GM10847 (cell line): Measurements from ENCODE around the gene LHPP.

Experiments
- POLR2A ChIP-seq: IDR thresholded peaks from 2 replicates; pipeline ENCODE4 v1.6.1; 2011; ENCODE audit not compliant: insufficient read length; ENCODE audit errors: extremely low read depth

Gene LHPP

DNA sequence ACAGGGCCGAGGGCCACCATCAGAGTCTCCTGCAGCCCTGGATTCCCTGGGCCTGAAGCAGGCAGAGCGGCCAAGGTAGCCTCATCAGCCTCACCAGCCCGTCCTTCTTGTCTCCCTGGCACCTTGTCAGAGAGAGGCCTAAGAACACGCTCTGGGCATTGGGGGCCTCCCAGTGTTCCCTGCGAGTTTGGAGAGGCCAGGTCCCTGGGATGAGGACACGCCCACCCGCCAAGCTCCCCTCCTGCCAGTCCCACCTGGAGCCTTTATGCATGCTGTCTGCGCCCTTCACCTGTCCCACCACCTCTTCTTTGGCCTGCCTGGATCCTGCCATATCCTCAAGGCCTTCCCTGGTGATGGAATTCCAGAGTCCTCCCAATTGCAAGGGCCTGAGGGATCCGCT lies 69.2 kb downstream of the LHPP start:
- no peak for TF ChIP-seq POLR2A

DNA sequence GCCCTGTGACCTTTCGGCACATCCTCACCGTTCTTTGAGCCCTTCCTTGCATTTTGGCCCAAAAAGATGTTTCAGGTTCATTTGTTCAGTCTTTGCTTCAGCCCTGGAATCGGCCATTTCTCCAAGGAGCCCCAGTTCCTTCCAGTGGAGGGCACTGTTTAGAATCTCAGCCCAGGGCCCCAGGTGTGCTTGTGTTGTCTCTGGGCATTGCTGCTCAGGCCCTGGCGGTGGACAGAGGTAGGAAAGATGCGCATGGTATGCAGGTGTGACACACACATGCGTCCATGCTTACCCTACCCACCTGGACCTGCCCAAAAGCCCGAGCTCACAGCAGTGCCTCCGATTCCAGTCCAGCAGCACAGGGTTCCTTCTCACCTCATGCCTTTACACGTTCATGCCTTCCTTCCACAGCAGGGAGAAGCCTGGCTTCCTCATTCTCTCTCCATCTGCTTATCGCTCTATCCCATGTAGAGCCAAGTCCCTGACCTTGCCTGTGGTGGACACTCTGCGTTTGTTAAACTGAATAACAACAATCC lies 70.6 kb downstream of the LHPP start:
- TF ChIP-seq POLR2A = no peak

DNA sequence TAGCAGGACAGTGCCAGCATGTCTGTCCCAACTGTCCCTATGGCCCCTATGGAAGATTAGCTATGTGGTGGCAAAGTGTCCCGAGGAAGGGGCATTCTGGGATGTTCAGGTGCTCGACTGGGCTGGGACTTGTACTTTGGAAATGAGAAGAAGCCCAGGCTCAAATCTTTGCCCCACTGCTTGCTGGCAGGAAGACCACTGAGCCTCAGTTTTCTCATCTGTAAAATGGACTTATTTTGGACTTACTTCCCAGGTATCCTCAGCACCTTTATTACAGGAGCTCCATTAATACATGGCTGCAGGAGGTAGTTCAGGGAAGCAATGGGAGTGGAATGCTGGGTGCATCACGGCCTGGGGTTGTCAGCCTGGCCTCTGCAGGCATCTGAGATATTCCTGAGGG lies 71.2 kb downstream of the LHPP start:
- TF ChIP-seq POLR2A = no peak

DNA sequence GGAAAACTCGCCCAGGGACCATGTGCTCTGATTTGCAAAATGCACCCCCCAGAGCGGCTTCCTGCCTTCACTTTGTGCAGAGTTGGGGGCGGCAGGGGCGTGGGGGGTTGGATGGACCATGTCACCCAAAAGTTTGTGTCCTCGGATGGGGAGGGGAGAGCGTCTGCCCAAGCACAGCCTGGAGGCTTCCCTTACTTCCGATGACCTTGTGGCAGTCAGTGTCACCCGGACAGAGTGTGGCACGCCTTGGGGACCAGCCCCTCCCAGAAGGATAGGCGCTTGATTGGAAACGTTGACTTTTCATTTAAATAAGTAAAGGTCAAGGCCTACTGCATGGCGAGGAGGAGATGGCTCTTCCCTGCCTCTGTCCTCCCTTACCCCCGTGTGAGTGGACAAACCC lies 71.6 kb downstream of the LHPP start:
- no peak for TF ChIP-seq POLR2A

DNA sequence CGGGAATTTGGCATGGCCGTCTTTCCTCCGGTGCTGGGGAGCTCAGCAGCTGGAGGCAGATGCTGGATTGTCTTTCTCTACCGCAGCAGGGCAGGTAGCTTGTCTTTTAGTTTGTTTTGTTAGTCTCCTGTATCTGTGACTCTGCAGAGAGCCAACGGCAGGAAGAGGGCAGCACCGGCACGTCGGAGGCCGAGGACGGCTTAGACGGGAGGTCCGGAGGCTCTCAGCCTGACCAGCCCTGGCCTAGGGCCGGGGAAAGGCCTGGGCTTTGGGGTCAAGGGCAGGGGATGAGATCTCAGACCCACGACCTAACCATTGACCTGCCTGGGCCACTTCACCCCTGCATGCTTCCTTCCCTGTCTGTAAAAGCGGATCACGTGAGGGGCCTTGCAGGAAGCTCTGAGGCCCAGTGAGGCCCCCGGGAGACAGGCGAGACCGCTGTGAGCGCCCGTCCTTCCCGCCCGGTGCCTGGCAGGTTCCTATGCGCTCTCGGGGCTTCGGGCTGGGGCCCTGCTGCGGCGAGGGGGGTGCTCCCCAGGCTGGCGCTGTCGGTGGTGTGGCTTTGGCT lies 72.7 kb downstream of the LHPP start:
- no peak for TF ChIP-seq POLR2A

DNA sequence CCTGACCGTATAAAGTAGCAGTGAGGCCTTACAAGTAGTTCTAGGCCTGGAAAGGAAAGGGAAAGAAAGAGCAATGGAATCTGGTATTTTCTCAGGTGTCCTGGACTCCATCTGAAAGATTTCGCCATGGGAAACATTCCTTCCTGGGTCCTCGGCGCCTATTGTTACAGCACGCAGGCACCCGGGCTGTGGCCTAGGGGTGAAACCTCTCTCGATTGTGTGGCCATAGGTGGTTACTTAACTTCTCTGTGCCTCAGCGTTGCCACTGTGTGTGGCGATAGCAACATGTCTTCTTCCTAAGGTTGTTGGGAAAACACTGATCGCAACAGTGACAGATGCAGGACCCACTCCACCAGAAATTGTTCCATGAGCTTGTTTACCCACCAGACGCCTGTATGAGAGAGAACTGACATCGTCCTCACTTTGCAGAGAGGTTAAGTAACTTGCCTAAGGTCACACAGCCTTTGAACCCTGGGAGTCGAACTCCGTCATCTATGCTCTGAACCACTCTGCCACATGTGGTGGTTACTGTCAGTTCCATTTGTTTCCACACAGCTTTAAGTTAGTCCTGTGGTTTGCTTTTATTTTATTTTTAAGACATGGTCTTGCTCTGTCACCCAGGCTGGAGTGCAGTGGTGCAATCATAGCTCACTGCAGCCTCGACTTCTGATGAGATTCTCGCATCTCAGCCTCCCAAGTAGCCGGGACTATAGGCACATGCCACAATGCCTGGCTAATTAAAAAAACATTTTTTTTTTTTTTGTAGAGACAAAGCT lies 73.4 kb downstream of the LHPP start:
- no peak for TF ChIP-seq POLR2A

DNA sequence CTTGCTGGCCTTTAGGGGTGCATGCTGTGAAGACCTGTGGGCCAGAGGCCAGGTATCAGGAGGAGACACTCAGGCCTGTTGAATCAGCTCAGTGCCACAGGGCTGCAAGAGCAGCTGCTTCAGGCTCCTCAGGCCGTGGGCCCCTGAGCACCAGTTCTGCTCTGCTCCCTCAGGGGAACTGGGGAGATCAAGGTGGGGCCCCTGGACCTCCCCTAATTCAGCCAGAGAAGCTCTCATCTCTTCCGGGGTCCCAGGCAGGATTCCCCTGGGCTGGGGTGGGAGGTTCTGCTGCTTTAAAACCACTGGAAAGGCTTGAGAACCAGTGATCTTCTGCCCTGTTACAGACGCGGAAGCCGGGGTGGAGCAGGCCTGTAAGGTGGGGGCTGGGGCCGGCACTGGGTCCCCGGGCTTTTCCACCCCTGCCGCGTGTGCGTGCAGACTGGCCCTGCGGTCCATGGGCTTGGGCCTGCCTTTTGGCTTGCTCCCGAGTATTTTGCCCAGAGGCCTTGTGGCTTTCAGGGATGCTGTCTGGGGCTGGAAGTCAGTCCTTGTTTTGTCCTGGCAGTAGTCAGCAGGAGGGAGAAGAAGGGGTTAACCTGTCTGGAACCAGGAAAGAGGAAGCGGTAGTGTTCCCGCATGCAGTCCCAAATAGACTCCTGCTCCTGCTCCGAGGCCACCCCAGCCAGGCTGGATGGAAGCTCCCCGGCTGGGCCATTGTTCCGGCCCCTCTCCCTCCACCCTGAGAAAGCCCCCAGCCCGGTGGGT lies 74.3 kb downstream of the LHPP start:
- TF ChIP-seq POLR2A = no peak

DNA sequence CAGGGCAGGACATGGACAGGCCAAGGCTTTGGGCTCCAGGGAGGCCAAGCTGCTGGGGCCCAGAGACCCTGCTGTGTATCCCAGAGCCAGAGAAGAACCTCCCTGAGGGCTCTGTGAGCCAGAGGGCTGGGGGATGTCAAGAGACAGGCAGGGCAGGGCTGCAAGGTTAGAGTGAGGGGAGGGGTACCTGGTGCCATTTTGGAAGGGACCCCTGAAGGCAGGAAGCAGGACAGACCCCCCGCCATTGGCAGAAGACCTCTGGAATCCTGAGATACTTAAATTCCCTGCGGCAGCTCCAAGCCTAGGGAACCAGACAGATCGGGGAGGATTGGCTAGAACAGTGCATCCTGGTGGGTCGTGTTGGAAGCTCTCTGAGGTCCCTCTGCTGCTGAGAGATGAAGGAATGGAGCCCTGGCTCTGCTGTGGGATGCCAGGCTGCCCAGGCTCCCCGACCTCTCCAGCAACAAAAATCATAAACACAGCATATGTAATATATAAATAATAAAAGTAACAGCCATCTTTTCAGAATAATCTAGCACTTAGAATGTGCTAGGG lies 75.0 kb downstream of the LHPP start:
- no peak for TF ChIP-seq POLR2A

DNA sequence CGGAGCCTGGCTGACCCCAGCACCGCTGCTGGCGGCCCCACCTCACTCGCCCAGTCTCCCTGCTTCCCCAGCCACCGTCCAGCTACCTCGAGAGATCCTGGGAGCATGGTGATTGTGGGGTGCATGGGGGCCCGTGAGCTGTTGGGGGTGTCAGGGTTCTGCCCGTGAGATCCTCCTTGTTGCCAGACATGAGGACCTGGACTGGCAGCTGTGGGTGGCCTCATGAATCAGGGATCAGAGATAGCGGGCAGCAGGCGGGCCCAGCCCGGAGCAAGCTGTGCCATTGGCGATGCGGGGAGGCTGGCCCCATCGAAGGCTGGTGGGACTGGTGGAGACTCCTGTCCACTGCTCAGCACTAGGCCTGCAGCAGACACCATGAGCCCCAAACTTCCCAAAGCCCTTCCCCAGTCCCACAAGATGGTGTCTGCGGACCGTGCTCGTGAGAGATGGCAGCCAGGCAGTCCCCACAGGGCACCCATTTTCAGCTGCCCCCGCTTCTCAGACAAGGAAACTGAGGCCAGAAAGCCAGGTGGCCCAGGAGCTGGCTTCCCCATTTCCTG lies 75.6 kb downstream of the LHPP start:
- no peak for TF ChIP-seq POLR2A

DNA sequence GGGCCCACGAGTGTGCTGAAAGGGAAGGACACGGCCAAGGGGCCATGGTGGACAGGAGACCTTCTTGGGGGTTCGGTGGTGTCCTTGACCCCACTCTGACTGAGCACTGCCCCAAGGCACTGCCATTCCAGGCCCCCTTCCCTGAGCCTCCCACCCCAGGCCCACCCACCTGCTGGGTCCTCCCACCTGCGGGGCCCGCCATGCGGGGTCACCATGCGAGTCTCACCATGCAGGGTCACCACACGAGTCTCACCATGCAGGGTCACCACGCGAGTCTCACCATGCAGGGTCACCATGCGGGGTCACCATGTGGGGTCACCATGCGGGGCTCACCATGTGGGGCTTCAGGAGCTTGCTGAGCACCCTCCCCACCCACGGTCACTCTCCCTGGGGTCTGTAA lies 76.3 kb downstream of the LHPP start:
- no peak for TF ChIP-seq POLR2A

DNA sequence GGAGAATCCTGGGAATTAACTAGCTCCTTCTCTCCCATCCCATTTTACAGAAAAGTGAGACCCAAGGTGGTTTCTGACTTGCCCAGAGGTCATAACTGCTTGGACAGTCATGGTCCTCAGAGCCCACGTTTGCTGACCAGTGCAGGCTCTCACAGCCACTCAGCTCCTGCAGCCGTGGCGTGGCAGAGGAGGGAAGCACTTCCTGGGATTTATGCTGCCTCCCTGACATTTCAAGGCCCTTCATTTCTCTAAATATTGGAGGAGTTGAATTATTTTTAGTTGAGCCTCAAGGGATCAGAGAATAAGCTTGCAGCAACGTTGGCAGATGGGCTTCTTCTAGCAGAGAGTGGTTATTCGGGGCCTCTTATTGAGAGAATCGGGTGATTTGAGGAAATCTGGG lies 77.1 kb downstream of the LHPP start:
- TF ChIP-seq POLR2A = no peak

DNA sequence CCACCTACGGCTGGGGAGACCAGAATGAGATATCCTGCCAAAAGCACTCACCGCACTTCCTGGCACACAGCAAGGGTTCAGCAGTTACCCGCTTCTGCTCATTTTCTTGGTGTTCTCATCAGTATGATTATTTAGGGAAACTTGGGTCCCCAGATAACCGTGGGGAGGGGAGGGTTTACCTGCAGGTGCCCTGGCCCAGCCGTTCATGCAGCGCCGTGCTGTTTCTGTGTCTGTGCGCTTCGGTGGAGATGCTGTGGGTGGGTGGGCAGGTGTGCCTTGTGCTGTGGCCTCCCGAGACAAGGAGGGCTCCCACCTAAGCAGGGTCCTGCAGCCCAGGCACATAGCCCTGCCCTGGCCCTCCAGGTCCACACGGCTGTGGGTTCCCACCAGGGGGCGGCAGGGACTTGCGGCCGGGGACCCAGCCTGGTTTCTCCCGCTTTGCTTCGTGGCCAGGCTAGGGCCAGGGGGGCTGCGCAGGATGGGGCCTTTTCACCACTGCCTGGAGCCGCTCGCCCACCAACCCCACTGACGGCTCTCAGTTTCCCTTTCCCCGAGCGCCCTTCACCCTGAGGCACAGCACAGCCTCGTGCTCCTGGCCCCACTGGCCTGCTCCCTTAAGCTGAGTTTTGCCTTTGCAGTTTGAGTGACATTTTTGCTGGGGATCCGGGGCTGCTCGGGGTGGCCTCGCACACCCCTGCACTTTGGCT lies 78.5 kb downstream of the LHPP start:
- TF ChIP-seq POLR2A = no peak

DNA sequence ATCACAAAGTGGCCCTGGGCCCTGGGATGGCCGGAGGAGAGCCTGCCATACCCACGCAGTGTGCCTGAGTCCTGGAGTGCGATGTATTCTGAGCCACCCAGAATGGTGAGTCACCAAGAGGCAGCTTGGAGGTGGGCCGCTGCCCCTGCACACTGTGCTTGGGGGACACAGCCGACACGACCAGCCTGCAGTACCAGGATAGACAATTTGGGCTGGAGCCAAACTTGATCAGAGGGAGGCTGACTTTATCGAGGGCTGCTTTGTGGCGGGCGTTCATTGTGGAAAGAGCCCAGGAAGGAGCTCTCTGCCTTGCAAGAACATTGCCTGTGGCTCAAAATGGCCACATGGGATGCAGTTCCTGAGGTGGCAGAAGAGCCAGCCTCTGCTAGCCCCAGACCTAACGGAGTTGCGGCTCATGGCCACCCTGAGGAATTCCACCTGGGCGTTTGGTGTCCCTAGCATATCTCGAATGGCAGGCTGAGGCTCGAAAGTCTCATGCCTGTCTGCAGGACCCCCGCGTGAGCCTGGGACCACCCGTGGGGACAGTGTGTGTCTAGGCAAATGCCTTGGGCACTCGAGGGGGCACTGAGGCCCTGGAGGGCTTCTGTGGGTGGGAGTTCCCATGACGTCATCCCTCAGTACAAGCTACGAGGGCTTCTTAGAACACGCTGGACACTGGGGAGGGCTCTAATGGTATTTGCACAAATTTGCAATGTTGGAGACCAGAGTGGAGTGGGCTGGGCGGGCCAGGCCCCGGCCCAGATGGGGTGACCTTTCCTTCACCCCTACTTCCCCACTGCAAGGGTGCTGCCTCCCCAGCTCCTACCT lies 79.7 kb downstream of the LHPP start:
- no peak for TF ChIP-seq POLR2A

DNA sequence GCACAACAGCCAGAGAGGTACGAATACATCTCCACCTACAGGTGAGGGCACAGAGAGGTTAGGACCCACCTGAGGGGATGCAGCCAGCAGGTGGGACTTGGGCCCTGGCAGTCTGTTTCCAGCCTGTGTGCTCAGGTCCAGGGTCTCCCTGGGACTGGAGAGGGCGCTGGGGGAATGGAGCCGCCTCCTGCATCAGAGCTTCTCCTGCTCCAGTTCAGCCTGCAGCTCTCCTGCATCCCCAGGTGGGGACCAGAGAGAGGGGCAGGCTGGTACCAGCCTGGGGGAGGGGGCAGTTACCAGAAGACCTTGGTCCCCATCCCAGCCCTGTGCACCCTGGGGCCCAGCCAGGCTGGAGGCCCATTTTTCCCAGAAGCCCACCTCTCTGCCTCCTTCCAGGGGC lies 80.7 kb downstream of the LHPP start:
- no peak for TF ChIP-seq POLR2A

DNA sequence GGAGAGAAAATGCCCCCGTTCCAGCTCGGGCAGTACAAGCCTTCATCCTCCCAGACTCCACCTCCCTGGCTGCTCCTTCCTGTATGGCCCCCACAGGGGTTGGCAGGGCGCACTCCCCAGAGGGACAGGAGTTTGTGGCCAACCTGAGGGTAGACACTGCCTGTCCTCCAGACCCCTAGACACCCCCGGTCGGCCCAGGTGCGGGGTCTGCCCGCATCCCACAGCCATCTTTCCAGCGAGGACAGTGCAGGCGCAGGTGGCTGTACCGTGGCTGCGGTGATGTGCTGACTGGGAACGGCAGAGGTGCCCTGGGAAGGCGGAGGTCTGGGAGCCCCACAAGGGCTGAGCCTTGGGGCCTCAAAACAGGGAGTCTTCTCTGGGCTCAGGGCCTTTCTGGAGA lies 81.5 kb downstream of the LHPP start:
- TF ChIP-seq POLR2A = no peak

DNA sequence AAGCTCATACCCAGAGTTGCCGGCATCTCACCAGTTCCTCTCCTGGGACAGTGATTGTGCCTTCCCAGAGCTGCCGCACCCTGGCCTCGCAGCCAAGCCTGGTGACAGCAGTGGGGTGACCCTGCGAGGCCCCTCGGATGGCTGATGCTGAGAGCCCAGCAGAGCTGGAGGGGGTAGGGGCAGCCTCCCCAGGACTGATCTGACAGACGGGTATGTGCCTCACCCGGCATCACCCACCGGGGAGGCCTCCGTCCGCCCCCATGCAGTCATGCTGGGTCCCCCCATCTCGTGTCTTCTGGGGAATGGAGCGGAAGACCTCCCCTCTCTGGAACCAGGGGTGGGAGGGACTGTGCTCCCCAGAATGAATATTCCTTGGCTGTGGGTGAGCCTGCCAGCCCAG lies 82.3 kb downstream of the LHPP start:
- no peak for TF ChIP-seq POLR2A
